GM12878 (cell line): ENCODE results near the gene CDC42SE1. TPM values are rescaled to one million over a fixed set of nuclear protein-coding genes. Genes with fewer than 3 reads are reported as not detected.

Experiments used
- ATAC-seq: fragments of 200-7000 bp; cut with Tn5 transposase; 3 replicates; pipeline ENCODE4 v1.9.1; 2020; ENCODE audit warnings: mild to moderate bottlenecking, moderate library complexity
- BruUV-seq: library from RNA; stranded (reverse); fragments of 400-500 nt; replicated peaks from 2 replicates; lab custom pipeline; 2021; lab: Mats Ljungman, UMichigan
- CTCF ChIA-PET: fragments of 300-600 bp; sonication (Branson Sonifier 250); formaldehyde crosslinking; extraction: SDS; loops from one replicate; lab custom pipeline; 2021; ENCODE audit warnings: inconsistent platforms; lab: Yijun Ruan, JAX
- POLR2A ChIA-PET: fragments of 350-600 bp; formaldehyde crosslinking; extraction: SDS; loops from one replicate; lab custom pipeline; 2021; ENCODE audit warnings: inconsistent platforms; lab: Charles Lee
- RAD21 ChIA-PET: fragments of 300-600 bp; sonication (Branson Sonifier 250); formaldehyde crosslinking; loops from one replicate; lab custom pipeline; 2023; ENCODE audit warnings: antibody characterized with exemption; ENCODE audit not compliant: unreplicated experiment; lab: Charles Lee
- SMC1A ChIA-PET: fragments of 300-600 bp; sonication (Branson Sonifier 250); formaldehyde crosslinking; loops from one replicate; lab custom pipeline; 2023; ENCODE audit not compliant: unreplicated experiment, uncharacterized antibody; lab: Charles Lee
- DNase-seq: peaks from one replicate; pipeline ENCODE4 v3.0.0-alpha.2; 2011; ENCODE audit warnings: low read depth, low spot score
- FAIRE-seq: peaks from 3 replicates; lab custom pipeline; 2011; peaks lifted over from hg19 to GRCh38; lab: Jason Lieb, UNC
- H2AFZ ChIP-seq: 2 replicates; pipeline ENCODE4 v1.6.0; 2011; ENCODE audit warnings: low read depth, low read length, control low read depth; ENCODE audit not compliant: control insufficient read depth
- H3K27ac ChIP-seq: 2 replicates; pipeline ENCODE4 v1.5.1; 2011; ENCODE audit warnings: control low read depth; ENCODE audit not compliant: control insufficient read depth, insufficient read depth
- H3K27me3 ChIP-seq, 2 experiments: replicated peaks in 1 of 2; 2 replicates each; pipeline versions ENCODE4 v1.6.0 to v1.6.1; 2011; ENCODE audit warnings: low read length in 1 of 2; ENCODE audit not compliant: control insufficient read depth in 2 of 2, insufficient read depth in 2 of 2
- H3K36me3 ChIP-seq, 2 experiments: 2 replicates each; pipeline ENCODE4 v1.5.1; 2011; ENCODE audit warnings: low read length in 1 of 2; ENCODE audit not compliant: control insufficient read depth in 2 of 2, insufficient read depth in 2 of 2
- H3K4me1 ChIP-seq: 2 replicates; pipeline ENCODE4 v1.6.1; 2011; ENCODE audit warnings: mild to moderate bottlenecking, low read length, moderate library complexity, mixed read lengths; ENCODE audit not compliant: control insufficient read depth, insufficient read depth
- H3K4me2 ChIP-seq: 2 replicates; pipeline ENCODE4 v1.6.0; 2011; ENCODE audit warnings: control low read depth; ENCODE audit not compliant: control insufficient read depth, insufficient read depth
- H3K4me3 ChIP-seq: fragments of 200-600 bp; sonication (generic); 2 replicates; pipeline ENCODE4 v1.5.1; 2016
- H3K79me2 ChIP-seq: 2 replicates; pipeline ENCODE4 v1.6.0; 2011; ENCODE audit warnings: low read length; ENCODE audit not compliant: control insufficient read depth, insufficient read depth
- H3K9ac ChIP-seq: 2 replicates; pipeline ENCODE4 v1.8.0; 2011; ENCODE audit warnings: low read length, control low read depth, mixed read lengths; ENCODE audit not compliant: control insufficient read depth, insufficient read depth
- H3K9me3 ChIP-seq: replicated peaks from 3 replicates; pipeline ENCODE4 v1.5.1; 2011; ENCODE audit warnings: mild to moderate bottlenecking, low read length; ENCODE audit not compliant: control insufficient read depth, insufficient read depth
- H4K20me1 ChIP-seq: 2 replicates; pipeline ENCODE4 v1.6.0; 2011; ENCODE audit not compliant: control insufficient read depth, insufficient read depth
- HDGF ChIP-seq: fragments of 450-650 bp; IDR thresholded peaks from 2 replicates; pipeline ENCODE4 v1.6.1; 2016; ENCODE audit warnings: antibody characterized with exemption
- LARP7 ChIP-seq: fragments of 450-650 bp; IDR thresholded peaks from 2 replicates; pipeline ENCODE4 v1.6.1; 2017; ENCODE audit warnings: mild to moderate bottlenecking
- MXI1 ChIP-seq: fragments of 150-350 bp; IDR thresholded peaks from 2 replicates; pipeline ENCODE4 v1.6.1; 2011; ENCODE audit warnings: low read depth, mild to moderate bottlenecking, inconsistent platforms, low read length, improper control_type of control experiment
- POLR2AphosphoS5 ChIP-seq: IDR thresholded peaks from 2 replicates; pipeline ENCODE4 v1.6.1; 2011; ENCODE audit warnings: mild to moderate bottlenecking, low read length, inconsistent platforms
- POU2F2 ChIP-seq: IDR thresholded peaks from 3 replicates; pipeline ENCODE4 v1.6.1; 2011; ENCODE audit warnings: low read depth, mild to moderate bottlenecking, low read length, borderline replicate concordance
- REST ChIP-seq: IDR thresholded peaks from 2 replicates; pipeline ENCODE4 v1.6.1; 2012; ENCODE audit warnings: mild to moderate bottlenecking, low read depth, low read length
- RUNX3 ChIP-seq: IDR thresholded peaks from 2 replicates; pipeline ENCODE4 v1.6.1; 2012; ENCODE audit warnings: low read length, inconsistent platforms
- SIX5 ChIP-seq: IDR thresholded peaks from 2 replicates; pipeline ENCODE4 v1.6.1; 2011; ENCODE audit warnings: mild to moderate bottlenecking, low read depth, low read length, moderate library complexity; ENCODE audit not compliant: severe bottlenecking
- SKIL ChIP-seq: fragments of 450-650 bp; IDR thresholded peaks from 2 replicates; pipeline ENCODE4 v1.6.1; 2017; ENCODE audit warnings: mild to moderate bottlenecking, low read depth, inconsistent platforms; ENCODE audit not compliant: poor library complexity, severe bottlenecking
- SMARCA5 ChIP-seq: fragments of 450-650 bp; IDR thresholded peaks from 2 replicates; pipeline ENCODE4 v1.6.1; 2017; ENCODE audit warnings: mild to moderate bottlenecking
- YBX1 ChIP-seq: fragments of 450-650 bp; IDR thresholded peaks from 2 replicates; pipeline ENCODE4 v1.6.1; 2016; ENCODE audit warnings: antibody characterized with exemption
- WGBS: methylation state at CpG from one replicate; pipeline ENCODE4 v1.1.6; 2016; ENCODE audit warnings: low lambda C conversion rate; ENCODE audit not compliant: insufficient replicate concordance, insufficient coverage; ENCODE audit errors: missing lambda C conversion rate; 5-methylcytosine and 5-hydroxymethylcytosine counted together
- in situ Hi-C: fragments of 300-500 bp; cut with MboI; formaldehyde crosslinking; loops from 9 replicates; pipeline ENCODE4 v1.14.3; 2018; ENCODE audit warnings: mixed read lengths
- intact Hi-C: fragments of 100-400 bp; cut with micrococcal nuclease; formaldehyde crosslinking; loops from one replicate; pipeline ENCODE4 v1.14.2; 2022; ENCODE audit not compliant: unreplicated experiment
- polyA plus RNA-seq, 11 experiments: library from polyadenylated mRNA; depleted of rRNA in 4 of 11; unstranded in 6 of 11; stranded (reverse) in 5 of 11; fragments of >200 nt; fragmentation: Nextera tagmentation in 4 of 11; fragmentation: Illumina TruSeq in 1 of 11; extraction: Ambion mirVana in 4 of 11; extraction: Trizol in 1 of 11; gene quantifications; 1 replicate in 1 of 11; 2 replicates in 10 of 11; pipeline versions ENCODE4 v1.2.1 to v1.2.3, GENCODE V29; 2011 to 2016; ENCODE audit warnings: inconsistent platforms in 2 of 11, missing spikeins in 2 of 11, low read depth in 1 of 11
- total RNA-seq, 4 experiments: library from RNA; depleted of rRNA in 3 of 4; stranded (reverse); fragments of >200 nt in 3 of 4; fragmentation: Illumina TruSeq in 1 of 4; extraction: Trizol in 1 of 4; gene quantifications; 2 replicates each; pipeline versions ENCODE4 v1.2.1 to v1.2.3, GENCODE V29; 2013 to 2021
- TF ChIP-seq, protein P1 (sequence below): fragments of 450-650 bp; IDR thresholded peaks from 2 replicates; pipeline ENCODE4 v1.6.1; 2016; ENCODE audit warnings: mild to moderate bottlenecking, moderate library complexity, borderline replicate concordance

CDC42SE1 gene
- total and polyA plus RNA-seq, 10 of the 15 experiments (the other 5 are each of a cell fraction or from before 2014, with no cell fraction given), result 35.7 to 112 (median 74.3) TPM

DNA sequence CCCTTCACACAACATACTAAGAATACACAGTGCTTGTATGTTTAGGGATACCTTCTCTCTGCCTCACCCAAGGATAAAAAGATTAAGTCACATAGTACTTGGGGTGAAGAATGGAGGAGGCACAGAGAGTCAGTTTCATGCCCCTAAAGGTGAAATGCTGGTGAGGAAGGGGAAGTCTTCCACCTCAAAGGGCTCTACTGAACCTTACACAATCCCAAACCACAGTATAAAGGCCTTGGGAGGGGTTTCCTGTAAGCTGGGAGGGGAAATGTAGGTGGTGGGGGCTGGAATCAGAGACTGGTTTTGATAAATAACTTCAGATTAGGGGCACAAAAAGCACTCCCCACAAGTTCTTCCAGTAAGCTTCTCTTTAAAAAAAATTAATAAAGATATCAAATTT is 56.2 kb downstream of the CDC42SE1 start (continued):
- TF ChIP-seq RUNX3 (no peak), SKIL (no peak), POLR2AphosphoS5 (no peak)

- H3K36me3 ChIP-seq, result no peaks in the 10 kb centered on the region; a peak in 1 of 4 replicates
- H4K20me1 ChIP-seq, result no peaks in the 10 kb centered on the region
- no peak overlapping the region for H3K9ac ChIP-seq
- intact Hi-C loops (no loop called here), in situ Hi-C loops (no loop called here)
- no TSS peak for BruUV-seq
- H2AFZ ChIP-seq, result no peak overlapping the region
- no peaks in the 10 kb centered on the region for H3K27me3 ChIP-seq
- no peak overlapping the region for H3K4me3 ChIP-seq
- ChIA-PET CTCF (interaction anchor here (0.6 to 16.2 kb wide), 3 partner anchors 8 to 22 kb away, joined by 3 to 252 read pairs (median 6); partner anchors contain the start of genes ANXA9 and CERS2), RAD21 (no interaction called here), POLR2A (interaction anchor here (0.5 kb wide), 1 partner anchor 55 kb away, joined by 3 read pairs; no protein-coding TSS in a partner anchor), SMC1A (no interaction called here)
- TF ChIP-seq REST (no peak), POU2F2 (no peak), HDGF (no peak), SIX5 (no peak), MXI1 (no peak), SMARCA5 (no peak), LARP7 (no peak), YBX1 (no peak)
- TF ChIP-seq, protein P1, sequence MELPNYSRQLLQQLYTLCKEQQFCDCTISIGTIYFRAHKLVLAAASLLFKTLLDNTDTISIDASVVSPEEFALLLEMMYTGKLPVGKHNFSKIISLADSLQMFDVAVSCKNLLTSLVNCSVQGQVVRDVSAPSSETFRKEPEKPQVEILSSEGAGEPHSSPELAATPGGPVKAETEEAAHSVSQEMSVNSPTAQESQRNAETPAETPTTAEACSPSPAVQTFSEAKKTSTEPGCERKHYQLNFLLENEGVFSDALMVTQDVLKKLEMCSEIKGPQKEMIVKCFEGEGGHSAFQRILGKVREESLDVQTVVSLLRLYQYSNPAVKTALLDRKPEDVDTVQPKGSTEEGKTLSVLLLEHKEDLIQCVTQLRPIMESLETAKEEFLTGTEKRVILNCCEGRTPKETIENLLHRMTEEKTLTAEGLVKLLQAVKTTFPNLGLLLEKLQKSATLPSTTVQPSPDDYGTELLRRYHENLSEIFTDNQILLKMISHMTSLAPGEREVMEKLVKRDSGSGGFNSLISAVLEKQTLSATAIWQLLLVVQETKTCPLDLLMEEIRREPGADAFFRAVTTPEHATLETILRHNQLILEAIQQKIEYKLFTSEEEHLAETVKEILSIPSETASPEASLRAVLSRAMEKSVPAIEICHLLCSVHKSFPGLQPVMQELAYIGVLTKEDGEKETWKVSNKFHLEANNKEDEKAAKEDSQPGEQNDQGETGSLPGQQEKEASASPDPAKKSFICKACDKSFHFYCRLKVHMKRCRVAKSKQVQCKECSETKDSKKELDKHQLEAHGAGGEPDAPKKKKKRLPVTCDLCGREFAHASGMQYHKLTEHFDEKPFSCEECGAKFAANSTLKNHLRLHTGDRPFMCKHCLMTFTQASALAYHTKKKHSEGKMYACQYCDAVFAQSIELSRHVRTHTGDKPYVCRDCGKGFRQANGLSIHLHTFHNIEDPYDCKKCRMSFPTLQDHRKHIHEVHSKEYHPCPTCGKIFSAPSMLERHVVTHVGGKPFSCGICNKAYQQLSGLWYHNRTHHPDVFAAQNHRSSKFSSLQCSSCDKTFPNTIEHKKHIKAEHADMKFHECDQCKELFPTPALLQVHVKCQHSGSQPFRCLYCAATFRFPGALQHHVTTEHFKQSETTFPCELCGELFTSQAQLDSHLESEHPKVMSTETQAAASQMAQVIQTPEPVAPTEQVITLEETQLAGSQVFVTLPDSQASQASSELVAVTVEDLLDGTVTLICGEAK, result no peak
- DNase-seq (no peak), FAIRE-seq (no peak), ATAC-seq (no peak)
- H3K4me1 ChIP-seq, result peaks cover 7% of the 10 kb centered on the region
- H3K27ac ChIP-seq, result no peak overlapping the region
- no peaks in the 10 kb centered on the region for H3K9me3 ChIP-seq
- 89% methylated on average over 2 of the region's 2 CpGs for WGBS
- peaks cover 5% of the 10 kb centered on the region for H3K79me2 ChIP-seq
- no peak overlapping the region for H3K4me2 ChIP-seq
Observed at GRCh38 chr1:151002611-151003010, 56.8 kb downstream of the CDC42SE1 start.
